DOHH2 (cell line): ENCODE measurements around the gene LRRC3C.
"Not testable (repeated sequence)": the region's sequence is repeated elsewhere in the genome, so short reads cannot be mapped to it uniquely, and the experiment has no call there.

Experiments
- H3F3A ChIP-seq: fragments of 200-600 bp; sonication (generic), shearing (Covaris generic); 2 replicates; pipeline ENCODE4 v1.6.0; 2016; ENCODE audit warnings: antibody characterized with exemption, mild to moderate bottlenecking; ENCODE audit not compliant: control insufficient read depth, insufficient read depth
- H3K27ac ChIP-seq: fragments of 200-600 bp; sonication (generic); 2 replicates; pipeline ENCODE4 v1.5.1; 2014; ENCODE audit warnings: low read depth, mild to moderate bottlenecking, low read length, moderate library complexity
- H3K27me3 ChIP-seq: fragments of 200-600 bp; sonication (generic); 2 replicates; pipeline ENCODE4 v1.6.1; 2014; ENCODE audit warnings: mild to moderate bottlenecking, low read length, mixed read lengths; ENCODE audit not compliant: control insufficient read depth
- H3K36me3 ChIP-seq: fragments of 200-600 bp; sonication (generic); 2 replicates; pipeline ENCODE4 v1.6.1; 2014; ENCODE audit warnings: mild to moderate bottlenecking, low read length, moderate library complexity, mixed read lengths; ENCODE audit not compliant: control insufficient read depth
- H3K4me1 ChIP-seq: fragments of 200-600 bp; sonication (generic); 2 replicates; pipeline ENCODE4 v1.6.1; 2014; ENCODE audit warnings: mild to moderate bottlenecking, low read length, mixed read lengths; ENCODE audit not compliant: control insufficient read depth
- H3K4me2 ChIP-seq: fragments of 200-600 bp; sonication (generic); 2 replicates; pipeline ENCODE4 v1.6.0; 2014; ENCODE audit warnings: mild to moderate bottlenecking, low read length, moderate library complexity
- H3K4me3 ChIP-seq: fragments of 200-600 bp; sonication (generic); 2 replicates; pipeline ENCODE4 v1.5.1; 2014; ENCODE audit warnings: mild to moderate bottlenecking, low read length, mixed read lengths
- H3K79me2 ChIP-seq: fragments of 200-600 bp; sonication (generic); 2 replicates; pipeline ENCODE4 v1.6.1; 2014; ENCODE audit warnings: mild to moderate bottlenecking, low read length, mixed read lengths; ENCODE audit not compliant: control insufficient read depth
- H3K9me2 ChIP-seq: fragments of 200-600 bp; sonication (generic); replicated peaks from 2 replicates; pipeline ENCODE4 v1.6.1; 2014; ENCODE audit warnings: mild to moderate bottlenecking, low read length, mixed read lengths; ENCODE audit not compliant: control insufficient read depth
- H3K9me3 ChIP-seq: fragments of 200-600 bp; sonication (generic); 2 replicates; pipeline ENCODE4 v1.6.1; 2014; ENCODE audit warnings: antibody characterized with exemption, low read length, mixed read lengths; ENCODE audit not compliant: control insufficient read depth, insufficient read depth
- H4K20me1 ChIP-seq: fragments of 200-600 bp; sonication (generic); 2 replicates; pipeline ENCODE4 v1.6.0; 2014; ENCODE audit warnings: low read depth, mild to moderate bottlenecking, antibody characterized with exemption, low read length, moderate library complexity; ENCODE audit not compliant: control insufficient read depth, insufficient read depth
- EZH2phosphoT487 ChIP-seq: fragments of 200-600 bp; sonication (generic); IDR thresholded peaks from 2 replicates; pipeline ENCODE4 v1.6.1; 2017; ENCODE audit warnings: borderline replicate concordance, mild to moderate bottlenecking, antibody characterized with exemption, low read length, moderate library complexity, mixed read lengths
- TF ChIP-seq, protein P1 (sequence below): fragments of 200-600 bp; sonication (generic); IDR thresholded peaks from one replicate; pipeline ENCODE4 v1.5.1; 2014; ENCODE audit warnings: antibody characterized with exemption, mild to moderate bottlenecking, low read depth, low read length; ENCODE audit not compliant: poor library complexity, severe bottlenecking

The LRRC3C gene

DNA sequence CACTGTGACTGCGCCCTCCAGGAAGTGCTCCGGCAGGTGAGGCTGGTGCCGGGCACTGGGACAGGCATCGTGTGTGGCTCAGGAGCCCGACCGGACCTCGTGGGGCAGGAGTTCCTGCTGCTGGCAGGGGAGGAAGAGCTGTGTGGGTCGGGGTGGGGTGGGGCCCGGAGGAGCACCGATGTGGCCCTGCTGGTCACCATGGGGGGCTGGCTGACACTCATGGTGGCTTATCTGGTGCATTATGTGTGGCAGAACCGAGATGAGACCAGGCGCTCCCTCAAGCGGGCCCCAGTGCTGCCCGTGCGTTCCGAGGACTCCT lies 16.8 kb downstream of the LRRC3C start:
- H4K20me1 ChIP-seq, result no peaks in the 10 kb centered on the region
- no peak for TF ChIP-seq EZH2phosphoT487
- peaks cover 23% of the 10 kb centered on the region for H3K4me1 ChIP-seq
- H3F3A ChIP-seq, result no peaks in the 10 kb centered on the region
- no peaks in the 10 kb centered on the region for H3K36me3 ChIP-seq
- H3K27ac ChIP-seq, result no peak overlapping the region
- H3K9me3 ChIP-seq, result no peaks in the 10 kb centered on the region
- no peak overlapping the region for H3K4me2 ChIP-seq
- no peaks in the 10 kb centered on the region for H3K79me2 ChIP-seq
- H3K9me2 ChIP-seq, result no peaks in the 10 kb centered on the region
- H3K27me3 ChIP-seq, result no peaks in the 10 kb centered on the region
- no peak overlapping the region for H3K4me3 ChIP-seq

GRCh38 chr17:39946551-39947330 lies 19.2 kb downstream of the LRRC3C start:
- Histone ChIP-seq H3K27me3 (peaks cover 1% of the 10 kb centered on the region), H3K4me3 (no peak overlapping the region), H3F3A (no peaks in the 10 kb centered on the region), H3K79me2 (no peaks in the 10 kb centered on the region), H3K36me3 (no peaks in the 10 kb centered on the region), H3K4me2 (no peak overlapping the region), H3K4me1 (peaks cover 15% of the 10 kb centered on the region), H4K20me1 (no peaks in the 10 kb centered on the region), H3K27ac (no peak overlapping the region), H3K9me3 (no peaks in the 10 kb centered on the region), H3K9me2 (no peaks in the 10 kb centered on the region)
- no peak for TF ChIP-seq EZH2phosphoT487
- TF ChIP-seq, protein P1, sequence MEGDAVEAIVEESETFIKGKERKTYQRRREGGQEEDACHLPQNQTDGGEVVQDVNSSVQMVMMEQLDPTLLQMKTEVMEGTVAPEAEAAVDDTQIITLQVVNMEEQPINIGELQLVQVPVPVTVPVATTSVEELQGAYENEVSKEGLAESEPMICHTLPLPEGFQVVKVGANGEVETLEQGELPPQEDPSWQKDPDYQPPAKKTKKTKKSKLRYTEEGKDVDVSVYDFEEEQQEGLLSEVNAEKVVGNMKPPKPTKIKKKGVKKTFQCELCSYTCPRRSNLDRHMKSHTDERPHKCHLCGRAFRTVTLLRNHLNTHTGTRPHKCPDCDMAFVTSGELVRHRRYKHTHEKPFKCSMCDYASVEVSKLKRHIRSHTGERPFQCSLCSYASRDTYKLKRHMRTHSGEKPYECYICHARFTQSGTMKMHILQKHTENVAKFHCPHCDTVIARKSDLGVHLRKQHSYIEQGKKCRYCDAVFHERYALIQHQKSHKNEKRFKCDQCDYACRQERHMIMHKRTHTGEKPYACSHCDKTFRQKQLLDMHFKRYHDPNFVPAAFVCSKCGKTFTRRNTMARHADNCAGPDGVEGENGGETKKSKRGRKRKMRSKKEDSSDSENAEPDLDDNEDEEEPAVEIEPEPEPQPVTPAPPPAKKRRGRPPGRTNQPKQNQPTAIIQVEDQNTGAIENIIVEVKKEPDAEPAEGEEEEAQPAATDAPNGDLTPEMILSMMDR, result no peak

DNA sequence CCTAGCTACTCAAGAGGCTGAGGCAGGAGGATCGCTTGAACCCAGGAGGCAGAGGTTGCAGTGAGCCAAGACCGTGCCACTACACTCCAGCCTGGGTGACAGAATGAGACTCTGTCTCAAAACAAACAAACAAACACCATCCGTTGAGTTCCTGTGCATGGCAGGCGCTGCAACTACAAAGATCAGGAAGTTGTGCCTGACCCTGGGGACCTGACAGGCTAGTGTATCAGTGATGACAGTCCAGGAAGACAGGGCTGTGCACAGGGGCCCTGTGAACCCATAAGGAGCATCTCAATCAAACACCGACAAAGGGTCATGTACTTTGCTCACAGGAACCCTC lies 20.9 kb downstream of the LRRC3C start:
- not testable (repeated sequence) for H3K9me3 ChIP-seq, H3K27me3 ChIP-seq, H3K9me2 ChIP-seq, H3K79me2 ChIP-seq, H3K36me3 ChIP-seq, H3F3A ChIP-seq, H4K20me1 ChIP-seq, H3K4me2 ChIP-seq, H3K4me3 ChIP-seq, H3K27ac ChIP-seq
- peaks cover 22% of the 10 kb centered on the region for H3K4me1 ChIP-seq

DNA sequence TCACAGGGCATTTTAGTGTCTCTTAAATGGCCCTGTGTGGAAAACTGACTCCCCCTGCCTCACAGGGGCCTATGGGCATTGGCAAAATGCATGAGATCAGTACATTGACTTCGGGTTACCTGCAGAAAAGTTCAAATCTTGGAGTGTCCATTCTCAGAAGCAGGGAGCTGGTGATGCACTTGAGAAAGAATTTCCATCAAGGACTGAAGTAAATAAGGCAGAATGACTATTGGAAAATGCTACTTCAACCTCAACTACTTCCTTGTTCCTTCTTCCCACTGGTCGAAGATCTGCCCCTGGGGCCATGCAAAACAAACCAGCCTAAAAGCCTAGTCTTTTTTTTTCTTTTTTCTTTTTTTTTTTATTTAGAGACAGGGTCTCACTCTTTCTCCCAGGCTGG lies 21.5 kb downstream of the LRRC3C start:
- Histone ChIP-seq H3K9me3 (no peaks in the 10 kb centered on the region), H3K27ac (no peak overlapping the region), H3K27me3 (peaks cover 5% of the 10 kb centered on the region), H3K4me1 (peaks cover 23% of the 10 kb centered on the region), H3K9me2 (no peaks in the 10 kb centered on the region), H3F3A (peaks cover 4% of the 10 kb centered on the region; the same call in 1 of the 2 replicates), H3K79me2 (no peaks in the 10 kb centered on the region), H3K36me3 (no peaks in the 10 kb centered on the region), H3K4me2 (no peak overlapping the region), H4K20me1 (no peaks in the 10 kb centered on the region), H3K4me3 (no peak overlapping the region)
- TF ChIP-seq, protein P1, result no peak
- TF ChIP-seq EZH2phosphoT487, result no peak
